Lower leg skin (tissue), 4 donors: ENCODE data around the gene UBLCP1. TPM values are rescaled to one million over a fixed set of nuclear protein-coding genes. Genes with fewer than 3 reads are reported as not detected.
"Not testable (repeated sequence)": the region's sequence is repeated elsewhere in the genome, so short reads cannot be mapped to it uniquely, and the experiment has no call there.

Experiments used
- DNase-seq, 2 donors: peaks; one replicate each; pipeline ENCODE4 v3.0.0-alpha.2; 2019; ENCODE audit warnings: low spot score in 2 of 2
- H3K4me3 ChIP-seq: fragments of 200-600 bp; sonication (generic); 2 replicates; pipeline ENCODE4 v1.5.1; 2017; ENCODE audit warnings: mild to moderate bottlenecking, low read depth; ENCODE audit not compliant: poor library complexity, severe bottlenecking
- POLR2A ChIP-seq, 2 donors: fragments of 450-650 bp; IDR thresholded peaks; one replicate each; pipeline ENCODE4 v1.6.1; 2016 to 2017; ENCODE audit warnings: antibody characterized with exemption in 2 of 2, mild to moderate bottlenecking in 1 of 2, moderate library complexity in 1 of 2
- WGBS, 2 donors: methylation state at CpG; one replicate each; pipeline ENCODE4 v1.1.5; 2018; 5-methylcytosine and 5-hydroxymethylcytosine counted together
- intact Hi-C: fragments of 100-400 bp; cut with DNase I; formaldehyde crosslinking; loops from one replicate; pipeline ENCODE4 v1.15.0; 2023; ENCODE audit warnings: low total_unique reads
- total RNA-seq, 4 donors: library from RNA; depleted of rRNA; stranded (reverse); fragments of >200 nt; gene quantifications; one replicate each; pipeline ENCODE4 v1.1.0, GENCODE V29; 2016
- TF ChIP-seq, protein P1 (sequence below), 3 donors: fragments of 450-650 bp; IDR thresholded peaks; one replicate each; pipeline ENCODE4 v1.5.1; 2016; ENCODE audit warnings: antibody characterized with exemption in 3 of 3, mild to moderate bottlenecking in 3 of 3, moderate library complexity in 2 of 3

Gene UBLCP1
- total RNA-seq, 4 donors from 2014 or later, result 11.1 to 21.1 (median 16.9) TPM

DNA sequence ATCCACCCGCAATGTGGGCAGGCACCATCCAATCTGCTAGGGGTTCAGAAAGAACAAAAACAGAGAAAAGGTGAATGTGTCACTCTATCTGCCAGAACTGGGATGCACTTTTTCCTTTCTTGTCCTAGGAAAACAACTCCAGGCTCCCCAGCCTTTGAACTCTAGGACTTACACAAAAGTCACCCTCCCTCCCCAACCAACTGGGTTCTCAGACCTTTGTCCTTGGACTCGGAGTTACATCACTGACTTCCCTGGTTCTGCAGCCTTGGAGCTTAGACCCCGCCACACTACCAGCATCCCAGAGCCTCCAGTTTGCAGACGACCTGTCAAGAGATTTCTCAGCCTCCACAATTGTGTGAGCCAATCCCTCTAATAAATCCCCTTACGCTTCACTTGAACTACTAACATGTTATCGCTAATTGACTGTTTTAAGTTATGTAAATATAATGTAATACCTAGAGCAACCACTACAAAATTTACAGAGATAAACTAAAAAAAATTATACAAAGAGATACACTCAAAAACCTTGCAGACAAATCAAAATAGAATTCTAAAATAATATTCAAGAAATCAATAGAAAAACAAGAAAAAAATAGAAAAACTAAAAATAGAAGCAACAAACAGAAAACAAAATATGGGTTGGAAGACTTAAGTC lies 5.3 kb upstream of the UBLCP1 start:
- WGBS, 2 donors, result 80 to 83% methylated on average over 6 of the region's 6 CpGs
- intact Hi-C loops, result no loop called here
- DNase-seq, result no peak
- no peak overlapping the region for H3K4me3 ChIP-seq
- TF ChIP-seq, protein P1, sequence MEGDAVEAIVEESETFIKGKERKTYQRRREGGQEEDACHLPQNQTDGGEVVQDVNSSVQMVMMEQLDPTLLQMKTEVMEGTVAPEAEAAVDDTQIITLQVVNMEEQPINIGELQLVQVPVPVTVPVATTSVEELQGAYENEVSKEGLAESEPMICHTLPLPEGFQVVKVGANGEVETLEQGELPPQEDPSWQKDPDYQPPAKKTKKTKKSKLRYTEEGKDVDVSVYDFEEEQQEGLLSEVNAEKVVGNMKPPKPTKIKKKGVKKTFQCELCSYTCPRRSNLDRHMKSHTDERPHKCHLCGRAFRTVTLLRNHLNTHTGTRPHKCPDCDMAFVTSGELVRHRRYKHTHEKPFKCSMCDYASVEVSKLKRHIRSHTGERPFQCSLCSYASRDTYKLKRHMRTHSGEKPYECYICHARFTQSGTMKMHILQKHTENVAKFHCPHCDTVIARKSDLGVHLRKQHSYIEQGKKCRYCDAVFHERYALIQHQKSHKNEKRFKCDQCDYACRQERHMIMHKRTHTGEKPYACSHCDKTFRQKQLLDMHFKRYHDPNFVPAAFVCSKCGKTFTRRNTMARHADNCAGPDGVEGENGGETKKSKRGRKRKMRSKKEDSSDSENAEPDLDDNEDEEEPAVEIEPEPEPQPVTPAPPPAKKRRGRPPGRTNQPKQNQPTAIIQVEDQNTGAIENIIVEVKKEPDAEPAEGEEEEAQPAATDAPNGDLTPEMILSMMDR (IDR thresholded peaks at IDR 0.05), result no peak
- no peak for TF ChIP-seq POLR2A (IDR thresholded peaks at IDR 0.05)

DNA sequence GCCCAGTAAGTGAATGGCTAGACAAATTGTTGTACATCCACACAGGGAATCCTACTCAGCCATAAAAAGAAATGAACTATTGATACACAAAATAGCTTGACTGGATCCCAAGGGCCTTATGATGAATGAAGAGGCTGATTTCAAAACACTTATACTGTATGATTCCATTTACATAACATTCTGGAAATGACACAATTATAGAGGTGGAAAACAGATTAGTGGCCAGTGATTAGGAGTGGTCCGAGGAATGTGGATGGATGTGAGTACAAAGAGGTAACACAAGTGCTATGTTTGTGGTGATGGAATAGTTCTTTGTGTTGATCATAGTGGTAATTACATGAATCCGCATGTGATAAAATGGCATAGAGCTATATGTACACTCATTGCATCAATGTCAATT lies 4.7 kb upstream of the UBLCP1 start:
- intact Hi-C loops, result no loop called here
- TF ChIP-seq, protein P1 (IDR thresholded peaks at IDR 0.05), result no peak
- no peak for TF ChIP-seq POLR2A (IDR thresholded peaks at IDR 0.05)
- WGBS, 2 donors, result 87 to 94% methylated on average over 2 of the region's 2 CpGs

DNA sequence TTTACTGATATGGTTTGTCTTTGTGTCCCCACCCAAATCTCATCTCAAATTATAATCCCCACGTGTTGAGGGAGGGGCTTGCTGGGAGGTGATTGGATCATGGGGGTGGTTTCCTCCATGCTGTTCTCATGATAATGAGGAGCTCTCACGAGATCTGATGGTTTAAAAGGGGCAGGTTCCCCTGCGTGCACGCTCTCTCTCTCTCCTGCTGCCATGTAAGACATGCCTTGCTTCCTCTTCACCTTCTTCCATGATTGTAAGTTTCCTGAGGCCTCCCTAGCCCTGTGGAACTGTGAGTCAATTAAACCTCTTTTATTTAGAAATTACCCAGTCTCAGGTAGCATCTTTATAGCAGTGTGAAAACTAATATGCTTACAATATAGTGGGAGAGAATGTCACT lies 2.9 kb upstream of the UBLCP1 start:
- intact Hi-C loops, H3K4me3 ChIP-seq, DNase-seq: not testable (repeated sequence)
- 53 to 73% methylated on average over 4 of the region's 4 CpGs for WGBS, 2 donors

More for the DNA sequence above, 4.7 kb upstream of the UBLCP1 start:
- H3K4me3 ChIP-seq, result no peak overlapping the region
- DNase-seq, result no peak

DNA sequence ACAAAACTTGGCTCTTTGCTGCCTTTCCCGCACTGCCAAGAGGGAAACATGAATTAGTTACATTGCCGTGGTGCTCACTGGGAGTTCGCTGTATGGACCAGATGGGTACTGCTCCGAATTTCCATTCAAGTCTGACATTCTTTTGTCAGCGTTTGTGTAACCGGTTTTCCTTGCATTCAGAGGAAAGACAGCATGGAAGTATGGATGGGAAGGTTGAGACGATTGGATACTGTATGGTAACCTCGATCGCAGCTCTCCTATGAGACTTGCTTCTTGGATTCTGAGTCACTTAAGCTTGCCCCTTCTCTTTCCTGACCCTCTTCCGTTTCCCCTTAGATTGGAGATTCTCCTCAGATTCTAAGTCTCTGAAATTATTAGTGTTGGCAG lies 625 bp upstream of the UBLCP1 start:
- no peak for DNase-seq
- TF ChIP-seq POLR2A (IDR thresholded peaks at IDR 0.05), result no peak
- TF ChIP-seq, protein P1 (IDR thresholded peaks at IDR 0.05), result no peak
- WGBS, 2 donors, result 23 to 33% methylated on average over 10 of the region's 10 CpGs
- peak overlapping the region; percentile 75 for H3K4me3 ChIP-seq
- intact Hi-C loops, result no loop called here

DNA sequence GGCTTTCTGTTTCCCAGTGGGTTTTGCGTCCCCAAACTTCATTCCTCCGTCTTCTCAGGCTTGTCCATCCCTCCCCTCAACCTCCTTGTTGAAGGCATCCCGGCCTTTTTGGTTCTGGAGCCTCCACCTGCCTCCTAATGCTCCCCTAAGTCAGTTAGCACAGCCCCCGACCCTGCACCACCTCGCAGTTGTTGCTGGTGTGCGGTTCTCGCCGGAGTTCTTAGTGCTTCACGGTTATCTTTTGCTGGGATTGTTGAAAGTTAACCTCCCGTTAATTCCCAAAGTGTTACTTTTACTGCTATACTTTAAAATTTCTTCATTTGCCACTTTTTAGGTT lies 447 bp downstream of the UBLCP1 start:
- TF ChIP-seq POLR2A (IDR thresholded peaks at IDR 0.05), result no peak
- TF ChIP-seq, protein P1 (IDR thresholded peaks at IDR 0.05), result no peak
- intact Hi-C loops, result no loop called here
- 3% methylated on average over 10 of the region's 10 CpGs for WGBS, 2 donors
- no peak for DNase-seq
- H3K4me3 ChIP-seq, result peak overlapping the region; percentile 75

DNA sequence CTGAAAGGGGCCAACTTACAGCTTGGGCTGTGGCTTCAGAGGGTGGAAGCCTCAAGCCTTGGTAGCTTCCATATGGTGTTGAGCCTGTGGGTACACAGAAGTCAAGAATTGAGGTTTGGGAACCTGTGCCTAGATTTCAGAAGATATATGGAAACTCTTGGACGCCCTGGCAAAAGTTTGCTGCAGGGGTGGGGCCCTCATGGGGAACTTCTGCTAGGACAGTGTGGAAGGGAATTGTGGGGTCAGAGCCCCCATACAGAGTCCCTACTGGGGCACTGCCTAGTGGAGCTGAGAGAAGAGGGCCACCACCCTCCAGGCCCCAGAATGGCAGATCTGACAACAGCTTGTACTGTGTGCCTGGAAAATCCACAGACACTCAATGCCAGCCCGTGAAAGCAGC lies 3.7 kb downstream of the UBLCP1 start:
- intact Hi-C loops, H3K4me3 ChIP-seq, DNase-seq: not testable (repeated sequence)
- WGBS, 2 donors, result 94 to 100% methylated on average over 2 of the region's 2 CpGs

DNA sequence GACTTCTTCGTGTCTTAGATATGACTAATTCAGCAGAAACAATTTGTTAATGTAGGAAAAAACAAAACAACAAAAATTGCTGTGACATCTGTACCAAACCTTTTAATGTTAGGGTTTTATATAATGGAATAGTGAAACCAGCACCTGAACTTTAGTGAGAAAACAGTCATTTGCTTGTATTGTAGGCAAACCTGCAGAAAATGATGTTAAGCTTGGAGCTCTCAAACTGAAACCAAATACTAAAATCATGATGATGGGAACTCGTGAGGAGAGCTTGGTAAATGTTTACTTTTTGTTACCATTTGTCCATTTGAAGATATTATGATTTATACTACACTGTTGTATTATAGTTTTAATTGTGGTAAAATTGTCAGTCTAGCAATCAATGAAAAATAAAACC lies 6.6 kb downstream of the UBLCP1 start:
- TF ChIP-seq POLR2A (IDR thresholded peaks at IDR 0.05), result no peak
- TF ChIP-seq, protein P1 (IDR thresholded peaks at IDR 0.05), result no peak
- no peak for DNase-seq
- no peak overlapping the region for H3K4me3 ChIP-seq
- WGBS, 2 donors, result 87 to 93% methylated on average over 2 of the region's 2 CpGs
- intact Hi-C loops, result no loop called here
